GM12878 (cell line): ENCODE results near the gene NDUFA13. TPM values are rescaled to one million over a fixed set of nuclear protein-coding genes. Genes with fewer than 3 reads are reported as not detected.

Source experiments
- ATAC-seq: fragments of 200-7000 bp; cut with Tn5 transposase; 3 replicates; pipeline ENCODE4 v1.9.1; 2020; ENCODE audit warnings: mild to moderate bottlenecking, moderate library complexity
- BruUV-seq: library from RNA; stranded (reverse); fragments of 400-500 nt; replicated peaks from 2 replicates; lab custom pipeline; 2021; lab: Mats Ljungman, UMichigan
- CTCF ChIA-PET: fragments of 300-600 bp; sonication (Branson Sonifier 250); formaldehyde crosslinking; extraction: SDS; loops from one replicate; lab custom pipeline; 2021; ENCODE audit warnings: inconsistent platforms; lab: Yijun Ruan, JAX
- POLR2A ChIA-PET: fragments of 350-600 bp; formaldehyde crosslinking; extraction: SDS; loops from one replicate; lab custom pipeline; 2021; ENCODE audit warnings: inconsistent platforms; lab: Charles Lee
- RAD21 ChIA-PET: fragments of 300-600 bp; sonication (Branson Sonifier 250); formaldehyde crosslinking; loops from one replicate; lab custom pipeline; 2023; ENCODE audit warnings: antibody characterized with exemption; ENCODE audit not compliant: unreplicated experiment; lab: Charles Lee
- SMC1A ChIA-PET: fragments of 300-600 bp; sonication (Branson Sonifier 250); formaldehyde crosslinking; loops from one replicate; lab custom pipeline; 2023; ENCODE audit not compliant: unreplicated experiment, uncharacterized antibody; lab: Charles Lee
- DNase-seq: peaks from one replicate; pipeline ENCODE4 v3.0.0-alpha.2; 2011; ENCODE audit warnings: low read depth, low spot score
- FAIRE-seq: peaks from 3 replicates; lab custom pipeline; 2011; peaks lifted over from hg19 to GRCh38; lab: Jason Lieb, UNC
- H2AFZ ChIP-seq: 2 replicates; pipeline ENCODE4 v1.6.0; 2011; ENCODE audit warnings: low read depth, low read length, control low read depth; ENCODE audit not compliant: control insufficient read depth
- H3K27ac ChIP-seq: 2 replicates; pipeline ENCODE4 v1.5.1; 2011; ENCODE audit warnings: control low read depth; ENCODE audit not compliant: control insufficient read depth, insufficient read depth
- H3K27me3 ChIP-seq, 2 experiments: replicated peaks in 1 of 2; 2 replicates each; pipeline versions ENCODE4 v1.6.0 to v1.6.1; 2011; ENCODE audit warnings: low read length in 1 of 2; ENCODE audit not compliant: control insufficient read depth in 2 of 2, insufficient read depth in 2 of 2
- H3K36me3 ChIP-seq, 2 experiments: 2 replicates each; pipeline ENCODE4 v1.5.1; 2011; ENCODE audit warnings: low read length in 1 of 2; ENCODE audit not compliant: control insufficient read depth in 2 of 2, insufficient read depth in 2 of 2
- H3K4me1 ChIP-seq: 2 replicates; pipeline ENCODE4 v1.6.1; 2011; ENCODE audit warnings: mild to moderate bottlenecking, low read length, moderate library complexity, mixed read lengths; ENCODE audit not compliant: control insufficient read depth, insufficient read depth
- H3K4me2 ChIP-seq: 2 replicates; pipeline ENCODE4 v1.6.0; 2011; ENCODE audit warnings: control low read depth; ENCODE audit not compliant: control insufficient read depth, insufficient read depth
- H3K4me3 ChIP-seq: fragments of 200-600 bp; sonication (generic); 2 replicates; pipeline ENCODE4 v1.5.1; 2016
- H3K79me2 ChIP-seq: 2 replicates; pipeline ENCODE4 v1.6.0; 2011; ENCODE audit warnings: low read length; ENCODE audit not compliant: control insufficient read depth, insufficient read depth
- H3K9ac ChIP-seq: 2 replicates; pipeline ENCODE4 v1.8.0; 2011; ENCODE audit warnings: low read length, control low read depth, mixed read lengths; ENCODE audit not compliant: control insufficient read depth, insufficient read depth
- H3K9me3 ChIP-seq: replicated peaks from 3 replicates; pipeline ENCODE4 v1.5.1; 2011; ENCODE audit warnings: mild to moderate bottlenecking, low read length; ENCODE audit not compliant: control insufficient read depth, insufficient read depth
- H4K20me1 ChIP-seq: 2 replicates; pipeline ENCODE4 v1.6.0; 2011; ENCODE audit not compliant: control insufficient read depth, insufficient read depth
- CTCF ChIP-seq, 3 experiments: IDR thresholded peaks in 2 of 3; conservative IDR thresholded peaks in 1 of 3; 2 replicates each; pipeline ENCODE4 v1.5.1; 2011; ENCODE audit warnings: low read depth in 3 of 3, low read length in 3 of 3, mild to moderate bottlenecking in 3 of 3, control low read depth in 2 of 3, moderate library complexity in 2 of 3, inconsistent platforms in 1 of 3, mixed read lengths in 1 of 3; ENCODE audit not compliant: control insufficient read depth in 2 of 3, insufficient read depth in 1 of 3; ENCODE audit errors: extremely low read depth in 1 of 3
- RAD21 ChIP-seq: IDR thresholded peaks from 2 replicates; pipeline ENCODE4 v1.6.1; 2011; ENCODE audit warnings: mild to moderate bottlenecking, low read depth, low read length, moderate library complexity; ENCODE audit not compliant: insufficient read depth
- SMC3 ChIP-seq: IDR thresholded peaks from 2 replicates; pipeline ENCODE4 v1.6.1; 2011; ENCODE audit warnings: low read length, improper control_type of control experiment, borderline replicate concordance
- STAT3 ChIP-seq: IDR thresholded peaks from 2 replicates; pipeline ENCODE4 v1.6.1; 2011; ENCODE audit warnings: low read depth, low read length, improper control_type of control experiment
- WGBS: methylation state at CpG from one replicate; pipeline ENCODE4 v1.1.6; 2016; ENCODE audit warnings: low lambda C conversion rate; ENCODE audit not compliant: insufficient replicate concordance, insufficient coverage; ENCODE audit errors: missing lambda C conversion rate; 5-methylcytosine and 5-hydroxymethylcytosine counted together
- in situ Hi-C: fragments of 300-500 bp; cut with MboI; formaldehyde crosslinking; loops from 9 replicates; pipeline ENCODE4 v1.14.3; 2018; ENCODE audit warnings: mixed read lengths
- intact Hi-C: fragments of 100-400 bp; cut with micrococcal nuclease; formaldehyde crosslinking; loops from one replicate; pipeline ENCODE4 v1.14.2; 2022; ENCODE audit not compliant: unreplicated experiment
- polyA plus RNA-seq, 11 experiments: library from polyadenylated mRNA; depleted of rRNA in 4 of 11; unstranded in 6 of 11; stranded (reverse) in 5 of 11; fragments of >200 nt; fragmentation: Nextera tagmentation in 4 of 11; fragmentation: Illumina TruSeq in 1 of 11; extraction: Ambion mirVana in 4 of 11; extraction: Trizol in 1 of 11; gene quantifications; 1 replicate in 1 of 11; 2 replicates in 10 of 11; pipeline versions ENCODE4 v1.2.1 to v1.2.3, GENCODE V29; 2011 to 2016; ENCODE audit warnings: inconsistent platforms in 2 of 11, missing spikeins in 2 of 11, low read depth in 1 of 11
- total RNA-seq, 4 experiments: library from RNA; depleted of rRNA in 3 of 4; stranded (reverse); fragments of >200 nt in 3 of 4; fragmentation: Illumina TruSeq in 1 of 4; extraction: Trizol in 1 of 4; gene quantifications; 2 replicates each; pipeline versions ENCODE4 v1.2.1 to v1.2.3, GENCODE V29; 2013 to 2021

NDUFA13 gene
- total and polyA plus RNA-seq, 10 of the 15 experiments (the other 5 are each of a cell fraction or from before 2014, with no cell fraction given) = 224 to 586 (median 456) TPM

- no peak overlapping the region for H2AFZ ChIP-seq
- peaks cover 38% of the 10 kb centered on the region for H3K79me2 ChIP-seq
- peaks cover 7 to 12% of the 10 kb centered on the region in 2 experiments for H3K36me3 ChIP-seq
- ChIA-PET SMC1A (interaction anchor here (0.9 to 2.2 kb wide), 4 partner anchors 9 to 109 kb away, joined by 3 to 6 read pairs (median 4); no protein-coding TSS in a partner anchor), CTCF (interaction anchor here (0.6 to 2.1 kb wide), 8 partner anchors 9 to 112 kb away, joined by 3 to 8 read pairs (median 3); no protein-coding TSS in a partner anchor), RAD21 (interaction anchor here (0.6 to 1.2 kb wide), 5 partner anchors 14 to 111 kb away, joined by 3 to 4 read pairs (median 4); no protein-coding TSS in a partner anchor), POLR2A (interaction anchor here (0.6 kb wide), 1 partner anchor 29 kb away, joined by 6 read pairs; no protein-coding TSS in a partner anchor)
- DNase-seq (no peak), ATAC-seq (0 out of 3 replicates have a peak, but pooled peaks have one; percentile 10), FAIRE-seq (no peak)
- no peak overlapping the region for H3K4me2 ChIP-seq
- TF ChIP-seq STAT3 (no peak), RAD21 (peak; percentile 65), SMC3 (peak; percentile 44; the same call in 1 of the 2 replicates), CTCF (IDR thresholded peaks at IDR 0.05 in 2 of 3, conservative IDR thresholded peaks at IDR 0.05 in 1 of 3; ENCODE audit: control insufficient read depth in 2 of 3, extremely low read depth in 1 of 3, insufficient read depth in 1 of 3, low read depth in 3 of 3, low read length in 3 of 3) (peak; percentile 22 to 50 (median 41); a peak in 4 of 6 replicates)
- intact Hi-C loops = no loop called here
- no peaks in the 10 kb centered on the region for H3K27me3 ChIP-seq
- no TSS peak for BruUV-seq
- no peak overlapping the region for H3K27ac ChIP-seq
- no peak overlapping the region for H3K4me3 ChIP-seq
- H4K20me1 ChIP-seq = peaks cover 5% of the 10 kb centered on the region
- WGBS = 84% methylated on average over 19 of the region's 19 CpGs
- in situ Hi-C loops = no loop called here
- peaks cover 42% of the 10 kb centered on the region for H3K4me1 ChIP-seq
- H3K9ac ChIP-seq = no peak overlapping the region
- no peaks in the 10 kb centered on the region for H3K9me3 ChIP-seq
Observed at GRCh38 chr19:19475849-19476828, 39.9 kb upstream of the NDUFA13 start.
